Measurements from ENCODE around the gene DOC2A. TPM values are rescaled to one million over a fixed set of nuclear protein-coding genes. Genes with fewer than 3 reads are reported as not detected.

Gene DOC2A
- total and polyA plus RNA-seq, 9 of the 15 experiments (the other 6 are each of a cell fraction or from before 2014, with no cell fraction given), result 0.03 to 0.38 (median 0.28) TPM; not detected in 1

- Histone ChIP-seq H3K4me2 (ENCODE audit: insufficient read depth, low read length) (no peak overlapping the region), H3K27ac (ENCODE audit: extremely low read depth, low read depth, low read length) (no peak overlapping the region), H4K20me1 (replicated peaks; ENCODE audit: control insufficient read depth, insufficient read depth, low read length) (0 out of 2 replicates have a peak, but pooled peaks cover 2% of the 10 kb centered on the region), H3K79me2 (ENCODE audit: control insufficient read depth, insufficient read depth, low read length) (no peaks in the 10 kb centered on the region), H3K9me3 (replicated peaks; ENCODE audit: control insufficient read depth, insufficient read depth, low read depth, low read length) (no peaks in the 10 kb centered on the region), H2AFZ (ENCODE audit: low read depth, low read length) (no peak overlapping the region), H3K9me1 (ENCODE audit: control insufficient read depth, insufficient read depth, low read length) (no peaks in the 10 kb centered on the region), H3K4me3 (no peak overlapping the region), H3K4me1 (replicated peaks in 1 of 2; ENCODE audit: control insufficient read depth in 2 of 2, insufficient read depth in 2 of 2, low read length in 2 of 2) (peaks cover 0 to 15% of the 10 kb centered on the region in 2 experiments; a peak in 1 of 5 replicates), H3K36me3 (ENCODE audit: control insufficient read depth, insufficient read depth, low read length) (peaks cover 100% of the 10 kb centered on the region), H3K9ac (ENCODE audit: insufficient read depth in 1 of 2, low read depth in 2 of 2, low read length in 2 of 2) (no peak overlapping the region), H3K27me3 (ENCODE audit: control insufficient read depth in 2 of 2, insufficient read depth in 2 of 2, low read length in 2 of 2) (no peaks in the 10 kb centered on the region)
- intact Hi-C loops (cut with micrococcal nuclease) (no loop called here), in situ Hi-C loops (cut with MboI) (no loop called here)
- DNase-seq (ENCODE audit: extremely low read depth in 1 of 4, low spot score in 3 of 4) (no peak), FAIRE-seq (no peak), ATAC-seq (no peak)
- POLR2A ChIA-PET, result interaction anchor here (1.0 to 2.6 kb wide), 2 partner anchors 10 to 69 kb away, joined by 3 to 22 read pairs; partner anchors contain the start of gene TAOK2
- TF ChIP-seq ZC3H8 (IDR thresholded peaks at IDR 0.05) (no peak), ZNF551 (CRISPR knock-in tag; IDR thresholded peaks at IDR 0.05) (no peak), ZBTB34 (CRISPR knock-in tag; IDR thresholded peaks at IDR 0.05) (no peak), CREM (IDR thresholded peaks at IDR 0.05; ENCODE audit: low read depth) (no peak), SAP30 (IDR thresholded peaks at IDR 0.05; ENCODE audit: borderline replicate concordance, insufficient read depth, low read depth, low read length, poor library complexity, severe bottlenecking) (no peak)
- BruUV-seq (replicated peaks), result no TSS peak
- CTCF ChIA-PET (ENCODE audit: low intra/inter-chr PET ratio), result no interaction called here
- 88% methylated on average over 4 of the region's 5 CpGs for WGBS (ENCODE audit: insufficient coverage, low coverage, missing lambda C conversion rate)
These were observed 26.1 kb downstream of the DOC2A start for GRCh38 chr16:29984764-29985147.
